SU-DHL-6 (cell line): Measurements from ENCODE around the gene CRYBG3.

Experiments used
- H2AFZ ChIP-seq: fragments of 200-600 bp; sonication (generic); 2 replicates; pipeline ENCODE4 v1.6.1; 2014; ENCODE audit warnings: low read depth, mild to moderate bottlenecking, moderate library complexity, mixed read lengths, antibody characterized with exemption, low read length; ENCODE audit not compliant: severe bottlenecking
- H3F3A ChIP-seq: fragments of 200-600 bp; shearing (Covaris generic); 2 replicates; pipeline ENCODE4 v1.6.0; 2016; ENCODE audit warnings: antibody characterized with exemption, mild to moderate bottlenecking; ENCODE audit not compliant: insufficient read depth
- H3K27ac ChIP-seq: fragments of 200-600 bp; sonication (generic); 2 replicates; pipeline ENCODE4 v1.5.1; 2016; ENCODE audit warnings: low read depth, mild to moderate bottlenecking, low read length, moderate library complexity, mixed read lengths
- H3K27me3 ChIP-seq: fragments of 200-600 bp; sonication (generic), shearing (Covaris generic); 2 replicates; pipeline ENCODE4 v1.6.0; 2014; ENCODE audit warnings: mild to moderate bottlenecking, low read length
- H3K36me3 ChIP-seq: fragments of 200-600 bp; sonication (generic); 2 replicates; pipeline ENCODE4 v1.6.1; 2014; ENCODE audit warnings: mild to moderate bottlenecking, low read length, mixed read lengths
- H3K4me2 ChIP-seq: fragments of 300-600, 200-600 bp; shearing (Covaris generic), sonication (generic); 2 replicates; pipeline ENCODE4 v1.6.0; 2014; ENCODE audit warnings: low read length, low read depth, mild to moderate bottlenecking; ENCODE audit not compliant: poor library complexity, severe bottlenecking
- H3K4me3 ChIP-seq: fragments of 200-600 bp; sonication (generic); 2 replicates; pipeline ENCODE4 v1.5.1; 2014; ENCODE audit warnings: antibody characterized with exemption, low read length, mild to moderate bottlenecking, mixed read lengths; ENCODE audit not compliant: insufficient read depth, poor library complexity, severe bottlenecking
- H3K79me2 ChIP-seq: fragments of 200-600 bp; sonication (generic); 2 replicates; pipeline ENCODE4 v1.6.1; 2014; ENCODE audit warnings: mild to moderate bottlenecking, low read length, moderate library complexity; ENCODE audit not compliant: insufficient read depth
- H3K9ac ChIP-seq: fragments of 200-600 bp; sonication (generic); 2 replicates; pipeline ENCODE4 v1.7.0; 2014; ENCODE audit warnings: mild to moderate bottlenecking, low read length
- H3K9me2 ChIP-seq: fragments of 200-600 bp; sonication (generic); replicated peaks from 2 replicates; pipeline ENCODE4 v1.6.1; 2014; ENCODE audit warnings: low read length; ENCODE audit not compliant: insufficient read depth
- H3K9me3 ChIP-seq: fragments of 200-600 bp; sonication (generic); 2 replicates; pipeline ENCODE4 v1.6.1; 2014; ENCODE audit warnings: low read length, mixed read lengths; ENCODE audit not compliant: insufficient read depth
- H4K20me1 ChIP-seq: fragments of 200-600 bp; sonication (generic); 2 replicates; pipeline ENCODE4 v1.6.1; 2014; ENCODE audit warnings: low read depth, mild to moderate bottlenecking, antibody characterized with exemption, low read length, moderate library complexity, mixed read lengths
- EZH2phosphoT487 ChIP-seq: fragments of 200-600 bp; sonication (generic), shearing (Covaris generic); conservative IDR thresholded peaks from 2 replicates; pipeline ENCODE4 v1.6.1; 2018; ENCODE audit warnings: mild to moderate bottlenecking, antibody characterized with exemption, low read length, moderate library complexity, mixed read lengths
- TF ChIP-seq, protein P1 (sequence below): fragments of 200-600 bp; sonication (generic); IDR thresholded peaks from one replicate; pipeline ENCODE4 v1.5.1; 2017; ENCODE audit warnings: antibody characterized with exemption, mild to moderate bottlenecking, low read length, moderate library complexity; ENCODE audit not compliant: insufficient read depth, poor library complexity, severe bottlenecking

Gene CRYBG3

DNA sequence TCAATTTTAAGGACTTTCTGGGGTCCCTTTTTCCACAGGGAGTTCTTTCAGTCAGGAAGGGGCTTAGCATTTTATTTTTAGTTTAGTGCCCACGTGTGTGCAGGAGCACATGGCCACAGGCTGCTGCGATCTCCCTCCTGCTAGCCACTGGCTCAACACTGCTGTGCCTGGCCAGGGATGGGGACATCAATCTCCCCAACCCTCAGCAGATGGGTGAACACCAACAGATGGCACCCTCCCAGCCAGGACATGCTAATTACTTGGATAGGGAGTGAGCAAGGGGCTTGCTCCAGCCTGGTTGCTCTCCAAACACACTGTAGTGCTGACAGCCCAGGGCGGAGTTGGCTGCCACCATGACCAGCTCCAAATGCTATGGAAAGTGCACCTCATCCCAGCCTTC lies 157.8 kb downstream of the CRYBG3 start:
- H4K20me1 ChIP-seq = no peaks in the 10 kb centered on the region
- no peak overlapping the region for H2AFZ ChIP-seq
- H3K9ac ChIP-seq = no peak overlapping the region
- no peaks in the 10 kb centered on the region for H3K9me2 ChIP-seq
- no peaks in the 10 kb centered on the region for H3F3A ChIP-seq
- no peak for TF ChIP-seq EZH2phosphoT487
- TF ChIP-seq, protein P1, sequence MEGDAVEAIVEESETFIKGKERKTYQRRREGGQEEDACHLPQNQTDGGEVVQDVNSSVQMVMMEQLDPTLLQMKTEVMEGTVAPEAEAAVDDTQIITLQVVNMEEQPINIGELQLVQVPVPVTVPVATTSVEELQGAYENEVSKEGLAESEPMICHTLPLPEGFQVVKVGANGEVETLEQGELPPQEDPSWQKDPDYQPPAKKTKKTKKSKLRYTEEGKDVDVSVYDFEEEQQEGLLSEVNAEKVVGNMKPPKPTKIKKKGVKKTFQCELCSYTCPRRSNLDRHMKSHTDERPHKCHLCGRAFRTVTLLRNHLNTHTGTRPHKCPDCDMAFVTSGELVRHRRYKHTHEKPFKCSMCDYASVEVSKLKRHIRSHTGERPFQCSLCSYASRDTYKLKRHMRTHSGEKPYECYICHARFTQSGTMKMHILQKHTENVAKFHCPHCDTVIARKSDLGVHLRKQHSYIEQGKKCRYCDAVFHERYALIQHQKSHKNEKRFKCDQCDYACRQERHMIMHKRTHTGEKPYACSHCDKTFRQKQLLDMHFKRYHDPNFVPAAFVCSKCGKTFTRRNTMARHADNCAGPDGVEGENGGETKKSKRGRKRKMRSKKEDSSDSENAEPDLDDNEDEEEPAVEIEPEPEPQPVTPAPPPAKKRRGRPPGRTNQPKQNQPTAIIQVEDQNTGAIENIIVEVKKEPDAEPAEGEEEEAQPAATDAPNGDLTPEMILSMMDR = no peak
- no peak overlapping the region for H3K27ac ChIP-seq
- no peaks in the 10 kb centered on the region for H3K27me3 ChIP-seq
- no peaks in the 10 kb centered on the region for H3K79me2 ChIP-seq
- no peak overlapping the region for H3K4me3 ChIP-seq
- H3K4me2 ChIP-seq = no peak overlapping the region
- no peaks in the 10 kb centered on the region for H3K36me3 ChIP-seq
- H3K9me3 ChIP-seq = no peaks in the 10 kb centered on the region

DNA sequence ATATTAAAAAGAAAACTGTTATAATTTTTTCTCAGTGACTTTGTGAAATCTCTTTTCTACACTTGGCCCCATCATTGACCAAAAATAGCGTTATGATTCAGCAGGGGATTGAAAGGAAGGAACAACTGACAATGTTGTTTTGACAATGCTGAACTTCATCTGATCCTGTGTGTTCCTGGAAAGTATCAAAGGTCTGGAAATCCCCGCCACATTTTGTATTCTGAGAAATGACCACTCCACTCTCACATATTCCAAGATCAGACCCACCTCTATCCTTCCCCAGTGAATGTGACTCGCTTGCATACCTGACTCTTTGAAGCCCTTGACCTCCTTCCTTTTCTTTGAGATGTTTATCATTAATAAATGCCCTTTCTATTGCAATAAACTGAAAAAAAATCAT lies 160.1 kb downstream of the CRYBG3 start:
- H3K4me2 ChIP-seq = no peak overlapping the region
- H3K79me2 ChIP-seq = no peaks in the 10 kb centered on the region
- H3F3A ChIP-seq = no peaks in the 10 kb centered on the region
- no peak overlapping the region for H3K27ac ChIP-seq
- TF ChIP-seq, protein P1 = no peak
- no peak overlapping the region for H2AFZ ChIP-seq
- H3K4me3 ChIP-seq = no peak overlapping the region
- no peaks in the 10 kb centered on the region for H3K9me3 ChIP-seq
- no peaks in the 10 kb centered on the region for H3K9me2 ChIP-seq
- no peaks in the 10 kb centered on the region for H3K27me3 ChIP-seq
- no peaks in the 10 kb centered on the region for H4K20me1 ChIP-seq
- no peak overlapping the region for H3K9ac ChIP-seq
- no peaks in the 10 kb centered on the region for H3K36me3 ChIP-seq

DNA sequence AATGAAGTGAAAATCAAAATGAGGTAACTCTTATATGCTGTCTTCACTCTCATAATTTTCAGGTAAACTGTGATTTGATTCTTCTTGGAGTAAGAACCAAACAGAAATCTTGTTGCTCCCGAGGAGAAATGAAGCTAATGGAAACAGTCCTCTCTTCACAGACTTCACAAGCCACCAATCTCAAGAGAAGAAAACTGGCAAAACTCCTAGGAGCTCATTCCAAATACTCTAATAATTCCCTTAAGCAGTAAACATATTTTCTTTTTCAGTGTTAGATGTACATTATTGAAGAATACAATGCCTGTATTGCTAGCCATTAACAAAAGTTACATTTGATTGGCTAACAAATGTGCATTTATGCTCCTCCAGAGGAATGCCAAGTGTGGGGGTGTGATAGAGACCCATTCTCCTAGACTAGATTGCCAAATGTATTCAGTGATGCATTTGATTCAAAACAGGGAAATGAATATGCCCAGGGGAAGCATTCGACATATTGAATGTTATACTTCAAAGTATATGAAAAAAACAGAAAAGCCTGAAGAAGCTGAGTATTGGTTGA lies 162.2 kb downstream of the CRYBG3 start:
- TF ChIP-seq, protein P1 = no peak
- TF ChIP-seq EZH2phosphoT487 = no peak
- H3K36me3 ChIP-seq = no peaks in the 10 kb centered on the region

More for the DNA sequence above, 162.2 kb downstream of the CRYBG3 start:
- Histone ChIP-seq H3K9ac (no peak overlapping the region), H3K27me3 (no peaks in the 10 kb centered on the region), H3K79me2 (no peaks in the 10 kb centered on the region), H4K20me1 (no peaks in the 10 kb centered on the region), H3K4me3 (no peak overlapping the region), H2AFZ (no peak overlapping the region), H3K9me3 (no peaks in the 10 kb centered on the region), H3K27ac (no peak overlapping the region), H3F3A (no peaks in the 10 kb centered on the region), H3K9me2 (no peaks in the 10 kb centered on the region), H3K4me2 (no peak overlapping the region)
